SK-N-SH treated with all-trans-retinoic acid at 6 μM for 48 hours (cell line): Measurements from ENCODE around the gene ASB4.

Source experiments
- POU6F1 ChIP-seq: fragments of 250-450 bp; sonication (Bioruptor Pico); IDR thresholded peaks from 2 replicates; pipeline ENCODE4 v1.8.0; 2021; ENCODE audit warnings: low read depth, mild to moderate bottlenecking, moderate library complexity, borderline replicate concordance
- ZFP30 ChIP-seq: fragments of 450-650 bp; formaldehyde crosslinking; IDR thresholded peaks from 2 replicates; pipeline ENCODE4 v1.5.0; 2022; ENCODE audit warnings: mild to moderate bottlenecking, moderate library complexity
- ZNF8 ChIP-seq: fragments of 450-650 bp; formaldehyde crosslinking; IDR thresholded peaks from 2 replicates; pipeline ENCODE4 v1.5.0; 2020; ENCODE audit warnings: mild to moderate bottlenecking, moderate library complexity

GRCh38 chr7:95440394-95441038 lies 45.2 kb upstream of the ASB4 start:
- TF ChIP-seq ZFP30 (CRISPR knock-in tag): no peak
- TF ChIP-seq POU6F1 (CRISPR knock-in tag): no peak
- no peak for TF ChIP-seq ZNF8
